GM23248 (cell line): ENCODE results near the gene KLK4. TPM values are rescaled to one million over a fixed set of nuclear protein-coding genes. Genes with fewer than 3 reads are reported as not detected.
A peak's percentile ranks its signal among the peaks of the same experiment; 100 is the strongest.

ENCODE experiments used
- DNase-seq: peaks from one replicate; pipeline ENCODE4 v3.0.0-alpha.2; 2015
- H2AFZ ChIP-seq: fragments of 200-600 bp; sonication (generic); 2 replicates; pipeline ENCODE4 v1.6.1; 2016; ENCODE audit warnings: antibody characterized with exemption
- H3F3A ChIP-seq: fragments of 200-600 bp; sonication (generic); 2 replicates; pipeline ENCODE4 v1.6.1; 2016; ENCODE audit warnings: mild to moderate bottlenecking, antibody characterized with exemption, mixed run types; ENCODE audit not compliant: insufficient read depth
- H3K27ac ChIP-seq: fragments of 200-600 bp; sonication (generic); 2 replicates; pipeline ENCODE4 v1.5.1; 2016; ENCODE audit warnings: mild to moderate bottlenecking
- H3K27me3 ChIP-seq: fragments of 200-600 bp; sonication (generic); replicated peaks from 2 replicates; pipeline ENCODE4 v1.6.1; 2016; ENCODE audit warnings: mild to moderate bottlenecking; ENCODE audit not compliant: insufficient read depth
- H3K36me3 ChIP-seq: fragments of 200-600 bp; sonication (generic); 2 replicates; pipeline ENCODE4 v1.6.1; 2016; ENCODE audit warnings: low read depth, mild to moderate bottlenecking
- H3K4me1 ChIP-seq: fragments of 200-600 bp; sonication (generic); 2 replicates; pipeline ENCODE4 v1.6.1; 2016; ENCODE audit warnings: mild to moderate bottlenecking; ENCODE audit not compliant: insufficient read depth
- H3K4me2 ChIP-seq: fragments of 200-600 bp; sonication (generic); one replicate; pipeline ENCODE4 v1.6.1; 2016; ENCODE audit warnings: mild to moderate bottlenecking; ENCODE audit not compliant: unreplicated experiment
- H3K4me3 ChIP-seq: fragments of 200-600 bp; sonication (generic); 2 replicates; pipeline ENCODE4 v1.5.1; 2016; ENCODE audit warnings: mild to moderate bottlenecking
- H3K79me2 ChIP-seq: fragments of 200-600 bp; sonication (generic); 2 replicates; pipeline ENCODE4 v1.6.1; 2016; ENCODE audit warnings: mild to moderate bottlenecking; ENCODE audit not compliant: insufficient read depth
- H3K9ac ChIP-seq: fragments of 200-600 bp; sonication (generic); 2 replicates; pipeline ENCODE4 v1.6.1; 2016; ENCODE audit warnings: mild to moderate bottlenecking
- H3K9me2 ChIP-seq: fragments of 200-600 bp; sonication (generic); 2 replicates; pipeline ENCODE4 v1.6.1; 2016; ENCODE audit warnings: mixed run types, mild to moderate bottlenecking, moderate library complexity; ENCODE audit not compliant: insufficient read depth
- H3K9me3 ChIP-seq: fragments of 200-600 bp; sonication (generic); one replicate; pipeline ENCODE4 v1.6.1; 2017; ENCODE audit warnings: low read depth
- H4K20me1 ChIP-seq: fragments of 200-600 bp; sonication (generic); 2 replicates; pipeline ENCODE4 v1.6.0; 2016; ENCODE audit not compliant: insufficient read depth
- EZH2 ChIP-seq: fragments of 200-600 bp; sonication (generic); IDR thresholded peaks from 2 replicates; pipeline ENCODE4 v1.6.1; 2018; ENCODE audit warnings: antibody characterized with exemption, mild to moderate bottlenecking; ENCODE audit not compliant: insufficient read depth, poor library complexity, severe bottlenecking
- EZH2phosphoT487 ChIP-seq: fragments of 200-600 bp; sonication (generic); IDR thresholded peaks from 2 replicates; pipeline ENCODE4 v1.6.1; 2018; ENCODE audit warnings: antibody characterized with exemption, moderate library complexity, mild to moderate bottlenecking, low read depth; ENCODE audit not compliant: insufficient read depth
- WGBS, 2 experiments: methylation state at CpG; one replicate each; pipeline ENCODE4 v1.1.6; 2015 to 2017; ENCODE audit warnings: low lambda C conversion rate in 2 of 2, low coverage in 1 of 2; ENCODE audit errors: missing lambda C conversion rate in 2 of 2; 5-methylcytosine and 5-hydroxymethylcytosine counted together
- in situ Hi-C: fragments of 300-500 bp; cut with MboI; formaldehyde crosslinking; loops from 2 replicates; pipeline ENCODE4 v1.15.0; 2020
- polyA plus RNA-seq: library from polyadenylated mRNA; unstranded; fragments of >200 nt; fragmentation: Nextera tagmentation; extraction: Ambion mirVana; gene quantifications from 2 replicates; pipeline ENCODE4 v1.2.1, GENCODE V29; 2016
- total RNA-seq: library from RNA; depleted of rRNA; stranded (reverse); fragments of >200 nt; shearing (Covaris generic); gene quantifications from 2 replicates; pipeline ENCODE4 v1.2.3, GENCODE V29; 2014; rRNA removed

The KLK4 gene, protein sequence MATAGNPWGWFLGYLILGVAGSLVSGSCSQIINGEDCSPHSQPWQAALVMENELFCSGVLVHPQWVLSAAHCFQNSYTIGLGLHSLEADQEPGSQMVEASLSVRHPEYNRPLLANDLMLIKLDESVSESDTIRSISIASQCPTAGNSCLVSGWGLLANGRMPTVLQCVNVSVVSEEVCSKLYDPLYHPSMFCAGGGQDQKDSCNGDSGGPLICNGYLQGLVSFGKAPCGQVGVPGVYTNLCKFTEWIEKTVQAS
- total RNA-seq (not detected in 2 replicates), polyA plus RNA-seq (not detected in 2 replicates)

DNA sequence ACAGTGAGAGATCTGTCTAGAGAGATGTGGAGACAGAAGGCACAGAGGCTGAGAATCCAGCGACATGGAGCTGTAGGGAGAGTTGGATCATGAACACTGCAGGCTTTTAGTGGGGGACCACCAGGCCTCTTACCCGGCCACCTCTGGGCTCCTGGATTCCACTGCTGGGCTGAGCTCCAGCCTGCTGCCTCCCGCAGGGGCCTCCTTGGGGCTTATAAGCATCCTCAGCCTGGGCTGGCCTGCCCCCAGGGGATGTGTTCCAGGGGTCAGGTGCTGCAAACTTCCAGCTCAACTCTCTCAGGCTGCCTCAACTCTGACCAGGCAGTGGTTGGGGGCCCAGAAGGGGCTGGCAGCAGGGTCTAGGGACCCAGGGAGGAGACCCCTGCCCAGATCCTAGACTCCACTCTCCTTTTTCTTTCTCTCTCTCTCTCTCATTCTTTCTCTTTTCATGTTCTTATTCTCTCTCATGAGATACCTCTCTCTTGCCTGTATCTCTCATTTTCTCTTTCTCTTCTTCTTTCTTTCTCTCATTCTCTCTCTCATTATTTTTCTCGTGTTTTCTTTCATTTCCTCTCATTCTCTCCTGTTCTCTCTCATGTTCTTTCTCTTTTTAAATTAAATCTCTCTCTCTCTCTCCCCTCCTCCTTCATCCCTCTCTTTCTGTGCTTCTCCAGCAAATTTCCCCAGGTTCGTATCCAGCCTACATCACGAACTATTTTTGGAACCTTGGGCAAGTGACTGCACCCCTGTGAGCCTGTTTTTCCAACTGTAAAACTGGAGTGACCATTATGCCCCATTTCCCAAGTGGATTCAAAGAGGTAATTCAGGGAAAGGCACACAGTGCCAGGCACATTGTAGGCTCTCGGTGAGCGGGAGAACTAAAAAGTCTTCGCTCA is at the start of gene KLK4:
Gene KLK4 (minus strand): TSS at position 190 of the 896 bp plus-strand sequence. CDS start 657 bp downstream, outside the sequence.
- Histone ChIP-seq H3K9me3 (no peaks in the 10 kb centered on the region), H3K79me2 (no peaks in the 10 kb centered on the region), H2AFZ (no peak within 1 kb of the TSS), H3K9ac (no peak within 1 kb of the TSS), H3K4me3 (no peak within 1 kb of the TSS), H4K20me1 (no peaks in the 10 kb centered on the region), H3F3A (no peaks in the 10 kb centered on the region), H3K36me3 (no peaks in the 10 kb centered on the region), H3K27ac (no peak within 1 kb of the TSS), H3K9me2 (no peaks in the 10 kb centered on the region), H3K4me2 (no peak within 1 kb of the TSS), H3K27me3 (peaks cover 62% of the 10 kb centered on the region), H3K4me1 (no peaks in the 10 kb centered on the region)
- DNase-seq, result no peak
- in situ Hi-C loops, result loop anchor here (25.0 kb wide), 1 partner anchor 549 kb away; the partner anchor contains the start of gene NAPSA
- TF ChIP-seq EZH2 (no peak), EZH2phosphoT487 (no peak)
- 40 to 41% methylated on average over 9 of the region's 9 CpGs for WGBS, 2 experiments

- Histone ChIP-seq H3K27me3 (0 out of 2 replicates have a peak, but pooled peaks cover 7% of the 10 kb centered on the region), H4K20me1 (no peaks in the 10 kb centered on the region), H3K9ac (no peak overlapping the region), H3K4me3 (no peak overlapping the region), H3F3A (no peaks in the 10 kb centered on the region), H2AFZ (no peak overlapping the region), H3K4me2 (no peak overlapping the region), H3K36me3 (no peaks in the 10 kb centered on the region), H3K79me2 (no peaks in the 10 kb centered on the region), H3K4me1 (no peaks in the 10 kb centered on the region), H3K27ac (no peak overlapping the region), H3K9me3 (no peaks in the 10 kb centered on the region), H3K9me2 (no peaks in the 10 kb centered on the region)
- no peak for TF ChIP-seq EZH2
- in situ Hi-C loops, result no loop called here
- peak; percentile 32 for DNase-seq
- 26 to 49% methylated on average over 7 to 9 of the region's 9 CpGs for WGBS, 2 experiments
Measured at GRCh38 chr19:50959731-50960500, 48.7 kb upstream of the KLK4 start.

GRCh38 chr19:50957587-50957986 is 46.4 kb upstream of the KLK4 start:
- 29 to 39% methylated on average over 6 to 8 of the region's 8 CpGs for WGBS, 2 experiments
- no peak for DNase-seq
- in situ Hi-C loops, result no loop called here
- no peak overlapping the region for H2AFZ ChIP-seq
- no peak overlapping the region for H3K27ac ChIP-seq
- H3K4me1 ChIP-seq, result no peaks in the 10 kb centered on the region
- H3K4me3 ChIP-seq, result no peak overlapping the region
- no peaks in the 10 kb centered on the region for H3K9me3 ChIP-seq
- TF ChIP-seq EZH2, result no peak
- no peak for TF ChIP-seq EZH2phosphoT487
- H4K20me1 ChIP-seq, result no peaks in the 10 kb centered on the region
- no peaks in the 10 kb centered on the region for H3K9me2 ChIP-seq
- H3F3A ChIP-seq, result no peaks in the 10 kb centered on the region
- no peaks in the 10 kb centered on the region for H3K36me3 ChIP-seq
- H3K79me2 ChIP-seq, result no peaks in the 10 kb centered on the region
- H3K9ac ChIP-seq, result no peak overlapping the region
- no peak overlapping the region for H3K4me2 ChIP-seq
- 0 out of 2 replicates have a peak, but pooled peaks cover 7% of the 10 kb centered on the region for H3K27me3 ChIP-seq

- peak; percentile 56 for DNase-seq
- TF ChIP-seq EZH2, result no peak
- TF ChIP-seq EZH2phosphoT487, result no peak
- Histone ChIP-seq H3K4me1 (no peaks in the 10 kb centered on the region), H4K20me1 (no peaks in the 10 kb centered on the region), H2AFZ (no peak within 1 kb of the TSS), H3K4me3 (no peak within 1 kb of the TSS), H3K36me3 (no peaks in the 10 kb centered on the region), H3K27me3 (0 out of 2 replicates have a peak, but pooled peaks cover 7% of the 10 kb centered on the region), H3K9me3 (no peaks in the 10 kb centered on the region), H3K79me2 (no peaks in the 10 kb centered on the region), H3K4me2 (no peak within 1 kb of the TSS), H3K9me2 (no peaks in the 10 kb centered on the region), H3F3A (no peaks in the 10 kb centered on the region), H3K9ac (no peak within 1 kb of the TSS), H3K27ac (no peak within 1 kb of the TSS)
- in situ Hi-C loops, result no loop called here
- 0 to 7% methylated on average over 2 to 7 of the region's 7 CpGs for WGBS, 2 experiments
Measured at GRCh38 chr19:50952910-50953309, 41.7 kb upstream of the KLK4 start, which contains the start of gene KLK5. Gene KLK5 (minus strand): TSS chr19:50953038. CDS start chr19:50952657, 381 bp downstream.
